ENCODE data around the gene MRPS35.

The MRPS35 gene

GRCh38 chr12:27680619-27681018 lies 30.0 kb upstream of the MRPS35 start:
- Histone ChIP-seq H2AK5ac (ENCODE audit: low read length, severe bottlenecking) (no peak overlapping the region), H3K4ac (ENCODE audit: low read depth in 1 of 2, low read length in 2 of 2) (no peak overlapping the region), H3K27ac (ENCODE audit: low read length, poor library complexity, severe bottlenecking) (no peak overlapping the region), H2AFZ (ENCODE audit: low read depth, low read length) (no peak overlapping the region), H2BK12ac (ENCODE audit: low read length in 2 of 2) (no peak overlapping the region), H2BK120ac (ENCODE audit: low read depth, low read length) (no peak overlapping the region), H3K18ac (ENCODE audit: low read depth in 1 of 2, low read length in 2 of 2) (no peak overlapping the region), H3K4me1 (ENCODE audit: control insufficient read depth, insufficient read depth, low read depth, low read length) (peaks cover 1% of the 10 kb centered on the region), H3K79me1 (replicated peaks; ENCODE audit: low read length, poor library complexity, severe bottlenecking) (peaks cover 3% of the 10 kb centered on the region), H4K8ac (ENCODE audit: low read length) (no peak overlapping the region), H2BK5ac (ENCODE audit: low read depth, low read length, poor library complexity, severe bottlenecking) (no peak overlapping the region), H2BK15ac (ENCODE audit: low read depth, poor library complexity, severe bottlenecking) (no peak overlapping the region), H3K27me3 (ENCODE audit: control insufficient read depth in 1 of 2, insufficient read depth in 1 of 2, low read length in 2 of 2) (no peaks in the 10 kb centered on the region), H3K4me2 (ENCODE audit: low read length, poor library complexity, severe bottlenecking) (no peak overlapping the region), H3K9me3 (ENCODE audit: control insufficient read depth, low read length) (no peaks in the 10 kb centered on the region), H3K36me3 (ENCODE audit: control insufficient read depth in 1 of 2, insufficient read depth in 2 of 2, low read depth in 1 of 2, low read length in 2 of 2) (peaks cover 21 to 93% of the 10 kb centered on the region in 2 experiments), H3K23ac (ENCODE audit: low read length in 2 of 2) (no peak overlapping the region), H4K91ac (ENCODE audit: low read length) (no peak overlapping the region), H3K14ac (ENCODE audit: low read length in 2 of 2) (no peak overlapping the region), H3K9ac (ENCODE audit: low read length) (no peak overlapping the region), H3K4me3 (ENCODE audit: insufficient read depth in 1 of 2, low read depth in 1 of 2, low read length in 2 of 2) (no peak overlapping the region)
- DNase-seq: no peak

- Histone ChIP-seq H3K9me3 (ENCODE audit: control insufficient read depth, low read length) (no peaks in the 10 kb centered on the region), H2BK5ac (ENCODE audit: low read depth, low read length, poor library complexity, severe bottlenecking) (no peak overlapping the region), H3K36me3 (ENCODE audit: control insufficient read depth in 1 of 2, insufficient read depth in 2 of 2, low read depth in 1 of 2, low read length in 2 of 2) (peaks cover 14 to 92% of the 10 kb centered on the region in 2 experiments), H4K8ac (ENCODE audit: low read length) (no peak overlapping the region), H4K91ac (ENCODE audit: low read length) (no peak overlapping the region), H2BK15ac (ENCODE audit: low read depth, poor library complexity, severe bottlenecking) (no peak overlapping the region), H3K4ac (ENCODE audit: low read depth in 1 of 2, low read length in 2 of 2) (no peak overlapping the region), H3K4me2 (ENCODE audit: low read length, poor library complexity, severe bottlenecking) (no peak overlapping the region), H3K18ac (ENCODE audit: low read depth in 1 of 2, low read length in 2 of 2) (no peak overlapping the region), H2AK5ac (ENCODE audit: low read length, severe bottlenecking) (no peak overlapping the region), H2BK12ac (ENCODE audit: low read length in 2 of 2) (no peak overlapping the region), H2AFZ (ENCODE audit: low read depth, low read length) (no peak overlapping the region), H3K23ac (ENCODE audit: low read length in 2 of 2) (no peak overlapping the region), H3K4me1 (ENCODE audit: control insufficient read depth, insufficient read depth, low read depth, low read length) (no peaks in the 10 kb centered on the region), H3K9ac (ENCODE audit: low read length) (no peak overlapping the region), H3K27me3 (ENCODE audit: control insufficient read depth in 1 of 2, insufficient read depth in 1 of 2, low read length in 2 of 2) (no peaks in the 10 kb centered on the region), H3K79me1 (replicated peaks; ENCODE audit: low read length, poor library complexity, severe bottlenecking) (peaks cover 2% of the 10 kb centered on the region), H2BK120ac (ENCODE audit: low read depth, low read length) (no peak overlapping the region), H3K27ac (ENCODE audit: low read length, poor library complexity, severe bottlenecking) (no peak overlapping the region), H3K4me3 (ENCODE audit: insufficient read depth in 1 of 2, low read depth in 1 of 2, low read length in 2 of 2) (no peak overlapping the region), H3K14ac (ENCODE audit: low read length in 2 of 2) (no peak overlapping the region)
- WGBS: 93% methylated on average over 2 of the region's 2 CpGs
- DNase-seq: peak; percentile 6
These were observed 28.1 kb upstream of the MRPS35 start for GRCh38 chr12:27682534-27682933.

GRCh38 chr12:27685274-27685673 lies 25.4 kb upstream of the MRPS35 start:
- Histone ChIP-seq H2BK15ac (ENCODE audit: low read depth, poor library complexity, severe bottlenecking) (no peak overlapping the region), H3K27me3 (ENCODE audit: control insufficient read depth in 1 of 2, insufficient read depth in 1 of 2, low read length in 2 of 2) (no peaks in the 10 kb centered on the region), H2BK5ac (ENCODE audit: low read depth, low read length, poor library complexity, severe bottlenecking) (no peak overlapping the region), H3K36me3 (ENCODE audit: control insufficient read depth in 1 of 2, insufficient read depth in 2 of 2, low read depth in 1 of 2, low read length in 2 of 2) (peaks cover 25 to 95% of the 10 kb centered on the region in 2 experiments), H3K79me1 (replicated peaks; ENCODE audit: low read length, poor library complexity, severe bottlenecking) (peaks cover 5% of the 10 kb centered on the region), H3K9ac (ENCODE audit: low read length) (no peak overlapping the region), H3K4me2 (ENCODE audit: low read length, poor library complexity, severe bottlenecking) (no peak overlapping the region), H3K27ac (ENCODE audit: low read length, poor library complexity, severe bottlenecking) (no peak overlapping the region), H2BK120ac (ENCODE audit: low read depth, low read length) (no peak overlapping the region), H2AFZ (ENCODE audit: low read depth, low read length) (no peak overlapping the region), H3K4ac (ENCODE audit: low read depth in 1 of 2, low read length in 2 of 2) (no peak overlapping the region), H3K14ac (ENCODE audit: low read length in 2 of 2) (no peak overlapping the region), H3K4me3 (ENCODE audit: insufficient read depth in 1 of 2, low read depth in 1 of 2, low read length in 2 of 2) (no peak overlapping the region), H3K4me1 (ENCODE audit: control insufficient read depth, insufficient read depth, low read depth, low read length) (no peaks in the 10 kb centered on the region), H3K9me3 (ENCODE audit: control insufficient read depth, low read length) (no peaks in the 10 kb centered on the region), H2AK5ac (ENCODE audit: low read length, severe bottlenecking) (no peak overlapping the region), H3K18ac (ENCODE audit: low read depth in 1 of 2, low read length in 2 of 2) (no peak overlapping the region), H3K23ac (ENCODE audit: low read length in 2 of 2) (no peak overlapping the region), H4K8ac (ENCODE audit: low read length) (no peak overlapping the region), H4K91ac (ENCODE audit: low read length) (no peak overlapping the region), H2BK12ac (ENCODE audit: low read length in 2 of 2) (no peak overlapping the region)
- no peak for DNase-seq
- WGBS: no CpG with 5 or more reads among the region's 2 CpGs

- no peaks in the 10 kb centered on the region for H3K4me1 ChIP-seq (ENCODE audit: control insufficient read depth, insufficient read depth, low read depth, low read length)
These were observed 24.5 kb upstream of the MRPS35 start for GRCh38 chr12:27686147-27686546.

More at GRCh38 chr12:27686147-27686546, 24.5 kb upstream of the MRPS35 start:
- no peak overlapping the region for H2AFZ ChIP-seq (ENCODE audit: low read depth, low read length)
- no peak overlapping the region for H3K18ac ChIP-seq (ENCODE audit: low read depth in 1 of 2, low read length in 2 of 2)
- no peak overlapping the region for H3K4me2 ChIP-seq (ENCODE audit: low read length, poor library complexity, severe bottlenecking)
- H3K9me3 ChIP-seq (ENCODE audit: control insufficient read depth, low read length): no peaks in the 10 kb centered on the region
- no peak overlapping the region for H2BK12ac ChIP-seq (ENCODE audit: low read length in 2 of 2)
- H3K79me1 ChIP-seq (replicated peaks; ENCODE audit: low read length, poor library complexity, severe bottlenecking): peaks cover 7% of the 10 kb centered on the region
- H3K27me3 ChIP-seq (ENCODE audit: control insufficient read depth in 1 of 2, insufficient read depth in 1 of 2, low read length in 2 of 2): no peaks in the 10 kb centered on the region
- no peak overlapping the region for H3K4me3 ChIP-seq (ENCODE audit: insufficient read depth in 1 of 2, low read depth in 1 of 2, low read length in 2 of 2)
- no peak overlapping the region for H3K23ac ChIP-seq (ENCODE audit: low read length in 2 of 2)
- H2AK5ac ChIP-seq (ENCODE audit: low read length, severe bottlenecking): no peak overlapping the region
- no peak overlapping the region for H3K9ac ChIP-seq (ENCODE audit: low read length)
- H2BK15ac ChIP-seq (ENCODE audit: low read depth, poor library complexity, severe bottlenecking): no peak overlapping the region
- DNase-seq: no peak
- no peak overlapping the region for H4K8ac ChIP-seq (ENCODE audit: low read length)
- H2BK120ac ChIP-seq (ENCODE audit: low read depth, low read length): no peak overlapping the region
- H2BK5ac ChIP-seq (ENCODE audit: low read depth, low read length, poor library complexity, severe bottlenecking): no peak overlapping the region
- H3K36me3 ChIP-seq (ENCODE audit: control insufficient read depth in 1 of 2, insufficient read depth in 2 of 2, low read depth in 1 of 2, low read length in 2 of 2): peaks cover 26 to 95% of the 10 kb centered on the region in 2 experiments
- H3K4ac ChIP-seq (ENCODE audit: low read depth in 1 of 2, low read length in 2 of 2): no peak overlapping the region
- H4K91ac ChIP-seq (ENCODE audit: low read length): no peak overlapping the region
- no peak overlapping the region for H3K14ac ChIP-seq (ENCODE audit: low read length in 2 of 2)
- no peak overlapping the region for H3K27ac ChIP-seq (ENCODE audit: low read length, poor library complexity, severe bottlenecking)

Data from mesenchymal stem cell (in vitro differentiated cells and primary cell).